B cell (primary cell): ENCODE data around the gene PRDM2. TPM values are rescaled to one million over a fixed set of nuclear protein-coding genes. Genes with fewer than 3 reads are reported as not detected.

Experiments used
- ATAC-seq: fragments of 200-7000 bp; cut with Tn5 transposase; one replicate; pipeline ENCODE4 v1.10.0; 2021; ENCODE audit warnings: low read depth, mild to moderate bottlenecking, moderate number of reproducible peaks, moderate library complexity
- CTCF ChIA-PET: fragments of 350-600 bp; sonication (Branson Sonifier 250); formaldehyde crosslinking; loops from one replicate; lab custom pipeline; 2021; ENCODE audit warnings: antibody characterized with exemption, inconsistent platforms; lab: Charles Lee
- POLR2A ChIA-PET: fragments of 350-600 bp; sonication (Branson Sonifier 250); formaldehyde crosslinking; loops from one replicate; lab custom pipeline; 2021; ENCODE audit warnings: antibody characterized with exemption; lab: Charles Lee
- DNase-seq: peaks from one replicate; pipeline ENCODE4 v3.0.0; 2013
- H2AFZ ChIP-seq: 2 replicates; pipeline ENCODE4 v1.6.1; 2012; ENCODE audit warnings: mild to moderate bottlenecking, low read depth, low read length; ENCODE audit not compliant: insufficient read depth, poor library complexity, severe bottlenecking
- H3K27ac ChIP-seq, 2 donors: 1 replicate in 1 of 2; 2 replicates in 1 of 2; pipeline ENCODE4 v1.5.1; 2012 to 2013; ENCODE audit warnings: low read length in 2 of 2, mild to moderate bottlenecking in 2 of 2, moderate library complexity in 1 of 2
- H3K27me3 ChIP-seq, 4 experiments: fragments of 200-600 bp in 1 of 4; sonication (generic) in 1 of 4; replicated peaks in 1 of 4; 1 replicate in 2 of 4; 2 replicates in 2 of 4; pipeline versions ENCODE4 v1.6.1 to v1.7.0; 2013 to 2016; ENCODE audit warnings: low read length in 3 of 4, mild to moderate bottlenecking in 2 of 4, mixed read lengths in 1 of 4, moderate library complexity in 1 of 4; ENCODE audit not compliant: insufficient read depth in 4 of 4, control insufficient read depth in 3 of 4; ENCODE audit errors: control extremely low read depth in 1 of 4
- H3K36me3 ChIP-seq, 2 experiments: replicated peaks in 1 of 2; 1 replicate in 1 of 2; 2 replicates in 1 of 2; pipeline versions ENCODE4 v1.6.1 to v1.7.1; 2013; ENCODE audit warnings: low read length in 1 of 2; ENCODE audit not compliant: insufficient read depth in 2 of 2, control insufficient read depth in 1 of 2; ENCODE audit errors: control extremely low read depth in 1 of 2, extremely low read depth in 1 of 2
- H3K4me1 ChIP-seq, 2 donors: fragments of 200-600 bp in 1 of 2; sonication (generic) in 1 of 2; 1 replicate in 1 of 2; 2 replicates in 1 of 2; pipeline versions ENCODE4 v1.5.1 to v1.6.1; 2013 to 2017; ENCODE audit warnings: low read length in 2 of 2; ENCODE audit not compliant: control insufficient read depth in 2 of 2, insufficient read depth in 2 of 2
- H3K4me2 ChIP-seq: replicated peaks from 2 replicates; pipeline ENCODE3; 2012; ENCODE audit warnings: mild to moderate bottlenecking, low read depth, low read length; ENCODE audit not compliant: poor library complexity, severe bottlenecking
- H3K4me3 ChIP-seq, 5 experiments: fragments of 200-600 bp in 1 of 5; sonication (generic) in 1 of 5; 1 replicate in 3 of 5; 2 replicates in 2 of 5; pipeline versions ENCODE4 v1.5.1 to v1.7.0; 2011 to 2016; ENCODE audit warnings: low read length in 4 of 5, mild to moderate bottlenecking in 4 of 5, low read depth in 2 of 5, control low read depth in 1 of 5, moderate library complexity in 1 of 5; ENCODE audit not compliant: insufficient read depth in 1 of 5; ENCODE audit errors: control extremely low read depth in 1 of 5, extremely low read depth in 1 of 5
- H3K79me2 ChIP-seq: fragments of 200-600 bp; sonication (generic); one replicate; pipeline ENCODE4 v1.6.0; 2016; ENCODE audit warnings: low read length; ENCODE audit not compliant: control insufficient read depth, insufficient read depth
- H3K9ac ChIP-seq: fragments of 200-600 bp; sonication (generic); 2 replicates; pipeline ENCODE4 v1.6.1; 2017; ENCODE audit warnings: mild to moderate bottlenecking, low read length, moderate library complexity
- H3K9me3 ChIP-seq, 3 donors: one replicate each; pipeline versions ENCODE4 v1.6.1 to v1.7.1; 2013; ENCODE audit warnings: low read length in 2 of 3; ENCODE audit not compliant: control insufficient read depth in 2 of 3, insufficient read depth in 1 of 3; ENCODE audit errors: control extremely low read depth in 1 of 3
- H4K20me1 ChIP-seq: 2 replicates; pipeline ENCODE4 v1.6.0; 2012; ENCODE audit warnings: mild to moderate bottlenecking, low read length; ENCODE audit not compliant: insufficient read depth, control insufficient read depth, poor library complexity, severe bottlenecking
- H3K27ac Mint-ChIP-seq: one replicate; pipeline ENCODE4 v1.8.0; 2021; ENCODE audit warnings: mixed read lengths
- H3K27me3 Mint-ChIP-seq: one replicate; pipeline ENCODE4 v1.8.0; 2021; ENCODE audit warnings: mixed read lengths
- H3K4me1 Mint-ChIP-seq: one replicate; pipeline ENCODE4 v1.8.0; 2021; ENCODE audit warnings: mixed read lengths
- H3K4me3 Mint-ChIP-seq: one replicate; pipeline ENCODE4 v1.8.0; 2021; ENCODE audit warnings: mixed read lengths
- H3K9me3 Mint-ChIP-seq: one replicate; pipeline ENCODE4 v1.8.0; 2022; ENCODE audit warnings: mixed read lengths; ENCODE audit not compliant: insufficient read depth
- CTCF ChIP-seq: fragments of 200-600 bp; IDR thresholded peaks from one replicate; pipeline ENCODE4 v1.8.0; 2022; ENCODE audit warnings: antibody characterized with exemption, mild to moderate bottlenecking
- EZH2 ChIP-seq: IDR thresholded peaks from 2 replicates; pipeline ENCODE4 v1.6.1; 2012; ENCODE audit warnings: borderline replicate concordance, low read depth, mild to moderate bottlenecking, moderate library complexity, low read length; ENCODE audit not compliant: insufficient read depth, poor library complexity, severe bottlenecking
- WGBS: methylation state at CpG from one replicate; pipeline ENCODE4 v1.1.5; 2013; ENCODE audit warnings: missing lambda C conversion rate; ENCODE audit not compliant: insufficient coverage; 5-methylcytosine and 5-hydroxymethylcytosine counted together
- intact Hi-C: fragments of 100-400 bp; cut with micrococcal nuclease; formaldehyde crosslinking; loops from one replicate; pipeline ENCODE4 v1.10.0; 2022
- polyA plus RNA-seq: library from polyadenylated mRNA; depleted of rRNA; stranded (reverse); fragments of >200 nt; gene quantifications from 2 replicates; pipeline ENCODE4 v1.2.3, GENCODE V29; 2012
- total RNA-seq, 2 donors: library from RNA; stranded (reverse); fragments of 120-200 nt in 1 of 2; gene quantifications; 1 replicate in 1 of 2; 2 replicates in 1 of 2; pipeline versions ENCODE4 v1.2.3 to v1.2.4, GENCODE V29; 2013 to 2022

PRDM2 gene
- total and polyA plus RNA-seq, 2 donors (not counting 1 experiment from before 2014, with no cell fraction given): 50.1 to 432 TPM

GRCh38 chr1:13838236-13838635 is 138.2 kb downstream of the PRDM2 start:
- Histone ChIP-seq H3K4me2 (no peak overlapping the region), H4K20me1 (no peaks in the 10 kb centered on the region), H3K27ac (no peak overlapping the region), H3K4me1 (no peaks in the 10 kb centered on the region), H3K27me3 (peaks cover 0 to 7% (median 3%) of the 10 kb centered on the region in 4 experiments), H3K9me3 (no peaks in the 10 kb centered on the region), H2AFZ (no peak overlapping the region), H3K79me2 (no peaks in the 10 kb centered on the region), H3K9ac (no peak overlapping the region), H3K4me3 (no peak overlapping the region), H3K36me3 (no peaks in the 10 kb centered on the region)
- Mint-ChIP-seq H3K27me3 (peaks cover 50% of the 10 kb centered on the region), H3K9me3 (peaks cover 2% of the 10 kb centered on the region), H3K27ac (no peak overlapping the region), H3K4me3 (no peak overlapping the region), H3K4me1 (no peaks in the 10 kb centered on the region)
- DNase-seq: no peak
- CTCF ChIA-PET: no interaction called here
- intact Hi-C loops: no loop called here
- WGBS: 100% methylated on average over 1 of the region's 1 CpG
- no peak for ATAC-seq
- TF ChIP-seq CTCF (no peak), EZH2 (no peak)
- POLR2A ChIA-PET: no interaction called here

DNA sequence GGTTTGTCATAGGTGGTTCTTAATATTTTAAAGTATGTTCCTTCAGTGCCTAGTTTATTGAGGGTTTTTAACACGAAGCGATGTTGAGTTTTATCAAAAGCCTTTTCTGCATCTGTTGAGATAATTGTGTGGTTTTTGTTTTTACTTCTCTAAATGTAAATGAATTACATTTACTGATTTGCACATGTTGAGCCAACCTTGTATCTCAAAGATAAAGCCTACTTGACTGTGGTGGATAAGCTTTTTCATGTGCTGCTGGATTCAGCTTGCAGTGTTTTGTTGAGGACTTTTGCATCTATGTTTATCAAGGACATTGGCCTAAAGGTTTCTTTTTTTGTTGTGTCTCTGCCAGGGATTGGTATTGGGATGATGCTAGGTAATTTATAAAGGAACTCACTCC is 142.5 kb downstream of the PRDM2 start:
- H3K4me1 ChIP-seq: no peaks in the 10 kb centered on the region
- no peak for ATAC-seq
- no peak overlapping the region for H3K27ac ChIP-seq
- Mint-ChIP-seq H3K9me3 (peaks cover 2% of the 10 kb centered on the region), H3K27me3 (peaks cover 67% of the 10 kb centered on the region), H3K27ac (no peak overlapping the region), H3K4me3 (no peak overlapping the region), H3K4me1 (no peaks in the 10 kb centered on the region)
- no peaks in the 10 kb centered on the region for H3K79me2 ChIP-seq
- no peak overlapping the region for H3K4me2 ChIP-seq
- DNase-seq: no peak
- H4K20me1 ChIP-seq: no peaks in the 10 kb centered on the region
- no peak for TF ChIP-seq CTCF
- TF ChIP-seq EZH2: no peak
- peaks cover 0 to 11% (median 5%) of the 10 kb centered on the region in 4 experiments for H3K27me3 ChIP-seq
- intact Hi-C loops: no loop called here
- no peak overlapping the region for H2AFZ ChIP-seq
- no peaks in the 10 kb centered on the region for H3K36me3 ChIP-seq
- ChIA-PET POLR2A (no interaction called here), CTCF (no interaction called here)
- H3K4me3 ChIP-seq: no peak overlapping the region
- H3K9me3 ChIP-seq: no peaks in the 10 kb centered on the region
- 92% methylated on average over 2 of the region's 2 CpGs for WGBS
- no peak overlapping the region for H3K9ac ChIP-seq
